PFSK-1 (cell line): ENCODE results near the gene SMG6.

Source experiments
- POLR2AphosphoS5 ChIP-seq: IDR thresholded peaks from 2 replicates; pipeline ENCODE4 v1.6.1; 2012; ENCODE audit warnings: low read depth, mild to moderate bottlenecking, control low read depth, low read length, moderate library complexity
- SIN3A ChIP-seq: IDR thresholded peaks from 2 replicates; pipeline ENCODE4 v1.6.1; 2012; ENCODE audit warnings: mild to moderate bottlenecking, low read length, moderate library complexity, borderline replicate concordance; ENCODE audit not compliant: insufficient read depth
- TAF1 ChIP-seq: IDR thresholded peaks from 2 replicates; pipeline ENCODE4 v1.6.1; 2012; ENCODE audit warnings: low read length, control low read depth, borderline replicate concordance; ENCODE audit not compliant: insufficient read depth

DNA sequence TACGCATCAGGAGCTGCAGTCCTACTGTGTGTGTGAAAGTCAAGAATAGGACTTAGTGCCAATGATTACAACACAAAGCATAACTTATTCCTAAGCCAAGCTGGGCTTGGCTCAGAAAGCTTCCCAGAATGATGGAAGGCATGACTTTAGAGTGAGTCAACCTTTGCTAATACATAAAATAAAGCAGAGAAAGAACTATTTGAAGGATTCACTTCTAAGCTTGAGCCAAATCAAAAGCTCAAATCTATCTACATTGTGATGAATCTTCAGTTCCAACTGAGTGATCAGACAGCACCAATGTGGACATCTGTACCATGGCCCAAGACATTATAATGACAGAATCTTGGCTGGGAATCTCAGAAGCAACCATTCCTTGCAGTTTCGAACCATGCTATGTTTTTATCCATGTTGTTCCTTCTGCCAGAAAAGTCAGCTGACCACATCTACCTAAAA, 41.4 kb downstream of the SMG6 start:
- no peak for TF ChIP-seq POLR2AphosphoS5
- TF ChIP-seq SIN3A = no peak
- no peak for TF ChIP-seq TAF1
